ENCODE data around the gene LAMA5.

The LAMA5 gene

DNA sequence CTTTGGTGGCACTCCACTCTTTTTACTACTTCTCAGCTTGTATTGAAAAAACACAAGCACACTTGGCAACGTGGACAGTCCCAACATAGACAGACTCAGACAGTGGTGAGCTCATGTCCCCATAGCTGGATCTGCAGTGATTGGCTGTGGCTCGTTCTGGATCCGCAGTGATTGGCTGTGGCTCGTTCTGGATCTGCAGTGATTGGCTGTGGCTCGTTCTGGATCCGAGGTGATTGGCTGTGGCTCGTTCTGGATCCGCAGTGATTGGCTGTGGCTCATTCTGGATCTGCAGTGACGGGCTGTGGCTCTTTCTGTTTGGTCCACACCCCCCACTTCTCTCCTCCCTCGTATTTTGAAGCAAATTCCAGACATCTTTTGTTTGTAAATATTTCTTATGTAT is 100.8 kb downstream of the LAMA5 start:
- no peaks in the 10 kb centered on the region for H4K20me1 ChIP-seq (ENCODE audit: insufficient read depth, low read length)
- H3K4me1 ChIP-seq (ENCODE audit: low read length), result no peaks in the 10 kb centered on the region
- no peaks in the 10 kb centered on the region for H3K27me3 ChIP-seq (replicated peaks; ENCODE audit: insufficient read depth, low read length)
- H3K27ac ChIP-seq (ENCODE audit: low read length), result no peak overlapping the region
- no peaks in the 10 kb centered on the region for H3K79me2 ChIP-seq (ENCODE audit: low read length)
- H3K4me2 ChIP-seq (ENCODE audit: low read depth, low read length), result no peak overlapping the region
- H3F3A ChIP-seq (ENCODE audit: insufficient read depth, low read length), result no peaks in the 10 kb centered on the region
- no peaks in the 10 kb centered on the region for H3K9me3 ChIP-seq (replicated peaks; ENCODE audit: insufficient read depth, low read length)
- DNase-seq, result no peak
- no peak overlapping the region for H2AFZ ChIP-seq (ENCODE audit: low read length)
- TF ChIP-seq, protein P1, sequence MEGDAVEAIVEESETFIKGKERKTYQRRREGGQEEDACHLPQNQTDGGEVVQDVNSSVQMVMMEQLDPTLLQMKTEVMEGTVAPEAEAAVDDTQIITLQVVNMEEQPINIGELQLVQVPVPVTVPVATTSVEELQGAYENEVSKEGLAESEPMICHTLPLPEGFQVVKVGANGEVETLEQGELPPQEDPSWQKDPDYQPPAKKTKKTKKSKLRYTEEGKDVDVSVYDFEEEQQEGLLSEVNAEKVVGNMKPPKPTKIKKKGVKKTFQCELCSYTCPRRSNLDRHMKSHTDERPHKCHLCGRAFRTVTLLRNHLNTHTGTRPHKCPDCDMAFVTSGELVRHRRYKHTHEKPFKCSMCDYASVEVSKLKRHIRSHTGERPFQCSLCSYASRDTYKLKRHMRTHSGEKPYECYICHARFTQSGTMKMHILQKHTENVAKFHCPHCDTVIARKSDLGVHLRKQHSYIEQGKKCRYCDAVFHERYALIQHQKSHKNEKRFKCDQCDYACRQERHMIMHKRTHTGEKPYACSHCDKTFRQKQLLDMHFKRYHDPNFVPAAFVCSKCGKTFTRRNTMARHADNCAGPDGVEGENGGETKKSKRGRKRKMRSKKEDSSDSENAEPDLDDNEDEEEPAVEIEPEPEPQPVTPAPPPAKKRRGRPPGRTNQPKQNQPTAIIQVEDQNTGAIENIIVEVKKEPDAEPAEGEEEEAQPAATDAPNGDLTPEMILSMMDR (IDR thresholded peaks at IDR 0.05; ENCODE audit: low read length), result no peak
- TF ChIP-seq EZH2phosphoT487 (IDR thresholded peaks at IDR 0.05; ENCODE audit: low read length), result no peak
- TF ChIP-seq EZH2 (optimal IDR thresholded peaks at IDR 0.05; ENCODE audit: low read depth, low read length), result no peak
- no peak overlapping the region for H3K9ac ChIP-seq (ENCODE audit: low read length)
- no peak overlapping the region for H3K4me3 ChIP-seq (ENCODE audit: low read length)
- H3K36me3 ChIP-seq (replicated peaks; ENCODE audit: insufficient read depth, low read length), result no peaks in the 10 kb centered on the region
- H3K9me2 ChIP-seq (replicated peaks; ENCODE audit: insufficient read depth, low read length), result no peaks in the 10 kb centered on the region

DNA sequence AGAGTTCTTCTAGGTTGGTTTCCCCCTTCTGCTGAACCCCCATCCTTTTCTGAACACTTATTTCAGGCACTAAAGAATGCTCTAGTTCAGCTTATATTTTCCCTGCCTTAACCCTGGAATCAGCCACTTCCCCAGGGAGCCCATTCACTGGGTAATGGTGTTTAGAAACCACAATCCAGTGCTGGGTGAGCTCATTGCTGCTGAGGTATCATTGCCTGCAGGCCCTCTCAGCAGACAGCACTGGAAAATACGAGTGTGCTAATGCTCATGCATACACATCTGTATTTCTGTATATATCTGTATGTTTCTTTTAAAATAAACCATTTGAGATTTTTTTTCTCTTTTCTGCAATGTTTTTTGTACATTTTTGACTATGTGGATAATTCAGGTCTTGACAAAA is 101.7 kb downstream of the LAMA5 start:
- Histone ChIP-seq H3K4me1 (ENCODE audit: low read length) (no peaks in the 10 kb centered on the region), H2AFZ (ENCODE audit: low read length) (no peak overlapping the region), H3K4me3 (ENCODE audit: low read length) (no peak overlapping the region), H3K9ac (ENCODE audit: low read length) (no peak overlapping the region), H3K9me2 (replicated peaks; ENCODE audit: insufficient read depth, low read length) (no peaks in the 10 kb centered on the region), H3F3A (ENCODE audit: insufficient read depth, low read length) (no peaks in the 10 kb centered on the region), H3K36me3 (replicated peaks; ENCODE audit: insufficient read depth, low read length) (no peaks in the 10 kb centered on the region), H3K4me2 (ENCODE audit: low read depth, low read length) (no peak overlapping the region), H3K27me3 (replicated peaks; ENCODE audit: insufficient read depth, low read length) (no peaks in the 10 kb centered on the region), H3K79me2 (ENCODE audit: low read length) (no peaks in the 10 kb centered on the region), H3K9me3 (replicated peaks; ENCODE audit: insufficient read depth, low read length) (no peaks in the 10 kb centered on the region), H4K20me1 (ENCODE audit: insufficient read depth, low read length) (no peaks in the 10 kb centered on the region), H3K27ac (ENCODE audit: low read length) (no peak overlapping the region)
- TF ChIP-seq EZH2phosphoT487 (IDR thresholded peaks at IDR 0.05; ENCODE audit: low read length), result no peak
- TF ChIP-seq EZH2 (optimal IDR thresholded peaks at IDR 0.05; ENCODE audit: low read depth, low read length), result no peak
- TF ChIP-seq, protein P1 (IDR thresholded peaks at IDR 0.05; ENCODE audit: low read length), result no peak
- DNase-seq, result no peak

DNA sequence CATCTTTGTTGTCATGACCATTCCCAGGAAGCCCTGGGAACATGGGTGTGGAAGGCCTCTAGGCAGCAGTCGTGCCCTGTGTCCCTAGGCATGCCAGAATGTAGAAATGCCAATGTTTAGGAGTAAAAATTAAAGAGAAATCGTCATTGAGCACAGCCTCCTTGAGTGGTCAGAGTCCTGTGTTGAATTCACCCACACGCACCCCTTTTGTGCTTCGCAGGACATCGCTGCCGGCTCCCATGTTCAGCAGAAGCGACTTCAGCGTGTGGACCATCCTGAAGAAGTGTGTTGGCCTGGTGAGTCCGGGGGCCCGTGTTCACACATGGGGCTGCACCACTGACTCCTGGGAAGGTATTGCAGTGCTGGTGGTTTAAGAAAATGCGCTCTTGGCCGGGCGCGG is 103.7 kb downstream of the LAMA5 start:
- H3K4me1 ChIP-seq (ENCODE audit: low read length), result no peaks in the 10 kb centered on the region
- H2AFZ ChIP-seq (ENCODE audit: low read length), result no peak overlapping the region
- no peaks in the 10 kb centered on the region for H3K27me3 ChIP-seq (replicated peaks; ENCODE audit: insufficient read depth, low read length)
- no peak for DNase-seq
- H3K4me3 ChIP-seq (ENCODE audit: low read length), result no peak overlapping the region
- H3K9me3 ChIP-seq (replicated peaks; ENCODE audit: insufficient read depth, low read length), result no peaks in the 10 kb centered on the region
- no peaks in the 10 kb centered on the region for H3K36me3 ChIP-seq (replicated peaks; ENCODE audit: insufficient read depth, low read length)
- H3K9ac ChIP-seq (ENCODE audit: low read length), result no peak overlapping the region
- H3K9me2 ChIP-seq (replicated peaks; ENCODE audit: insufficient read depth, low read length), result no peaks in the 10 kb centered on the region
- H3K4me2 ChIP-seq (ENCODE audit: low read depth, low read length), result no peak overlapping the region
- no peaks in the 10 kb centered on the region for H3F3A ChIP-seq (ENCODE audit: insufficient read depth, low read length)
- no peaks in the 10 kb centered on the region for H3K79me2 ChIP-seq (ENCODE audit: low read length)
- no peaks in the 10 kb centered on the region for H4K20me1 ChIP-seq (ENCODE audit: insufficient read depth, low read length)
- TF ChIP-seq, protein P1 (IDR thresholded peaks at IDR 0.05; ENCODE audit: low read length), result no peak
- TF ChIP-seq EZH2 (optimal IDR thresholded peaks at IDR 0.05; ENCODE audit: low read depth, low read length) (no peak), EZH2phosphoT487 (IDR thresholded peaks at IDR 0.05; ENCODE audit: low read length) (no peak)
- no peak overlapping the region for H3K27ac ChIP-seq (ENCODE audit: low read length)

Data from MM.1S (cell line).